MCF 10A (cell line): Measurements from ENCODE around the gene PTPRN2. TPM values are rescaled to one million over a fixed set of nuclear protein-coding genes. Genes with fewer than 3 reads are reported as not detected.

Source experiments
- BruUV-seq: library from RNA; stranded (reverse); fragments of 400-500 nt; replicated peaks from 2 replicates; lab custom pipeline; 2021; lab: Mats Ljungman, UMichigan
- CTCF ChIA-PET: fragments of 300-600 bp; sonication (Branson Sonifier 250); formaldehyde crosslinking; extraction: SDS; loops from one replicate; lab custom pipeline; 2021; ENCODE audit warnings: antibody characterized with exemption, inconsistent platforms; lab: Yijun Ruan, JAX
- POLR2A ChIA-PET: fragments of 300-600, 350-650 bp; sonication (Branson Sonifier 250); formaldehyde crosslinking; extraction: SDS; loops from one replicate; lab custom pipeline; 2020; ENCODE audit warnings: antibody characterized with exemption, inconsistent platforms; lab: Yijun Ruan, JAX
- DNase-seq: peaks from one replicate; pipeline ENCODE4 v3.0.0-alpha.2; 2018; ENCODE audit not compliant: unreplicated experiment
- H3K27ac Mint-ChIP-seq: one replicate; pipeline ENCODE4 v1.8.0; 2022; ENCODE audit warnings: mild to moderate bottlenecking, low read depth, mixed read lengths; ENCODE audit not compliant: unreplicated experiment
- H3K27me3 Mint-ChIP-seq: one replicate; pipeline ENCODE4 v1.8.0; 2022; ENCODE audit warnings: mixed read lengths; ENCODE audit not compliant: insufficient read depth, unreplicated experiment
- H3K36me3 Mint-ChIP-seq: one replicate; pipeline ENCODE4 v1.8.0; 2022; ENCODE audit warnings: mild to moderate bottlenecking, moderate library complexity, mixed read lengths; ENCODE audit not compliant: insufficient read depth, unreplicated experiment
- H3K4me1 Mint-ChIP-seq: one replicate; pipeline ENCODE4 v1.8.0; 2022; ENCODE audit warnings: mixed read lengths; ENCODE audit not compliant: insufficient read depth, unreplicated experiment
- H3K4me3 Mint-ChIP-seq: one replicate; pipeline ENCODE4 v1.8.0; 2022; ENCODE audit warnings: mild to moderate bottlenecking, moderate library complexity, mixed read lengths; ENCODE audit not compliant: unreplicated experiment
- H3K9me3 Mint-ChIP-seq: one replicate; pipeline ENCODE4 v1.8.0; 2022; ENCODE audit warnings: mixed read lengths; ENCODE audit not compliant: unreplicated experiment
- intact Hi-C: fragments of 100-400 bp; cut with micrococcal nuclease; formaldehyde crosslinking; loops from 2 replicates; pipeline ENCODE4 v1.14.1; 2022
- total RNA-seq: library from RNA; stranded (reverse); gene quantifications from 2 replicates; pipeline ENCODE4 v1.2.3, GENCODE V29; 2022
- TF ChIP-seq, protein P1 (sequence below): fragments of 200-600 bp; IDR thresholded peaks from one replicate; pipeline ENCODE4 v1.8.0; 2022; ENCODE audit warnings: antibody characterized with exemption, mild to moderate bottlenecking; ENCODE audit not compliant: unreplicated experiment

Gene PTPRN2
- total RNA-seq, 1 experiment from 2014 or later: 4.5 TPM

DNA sequence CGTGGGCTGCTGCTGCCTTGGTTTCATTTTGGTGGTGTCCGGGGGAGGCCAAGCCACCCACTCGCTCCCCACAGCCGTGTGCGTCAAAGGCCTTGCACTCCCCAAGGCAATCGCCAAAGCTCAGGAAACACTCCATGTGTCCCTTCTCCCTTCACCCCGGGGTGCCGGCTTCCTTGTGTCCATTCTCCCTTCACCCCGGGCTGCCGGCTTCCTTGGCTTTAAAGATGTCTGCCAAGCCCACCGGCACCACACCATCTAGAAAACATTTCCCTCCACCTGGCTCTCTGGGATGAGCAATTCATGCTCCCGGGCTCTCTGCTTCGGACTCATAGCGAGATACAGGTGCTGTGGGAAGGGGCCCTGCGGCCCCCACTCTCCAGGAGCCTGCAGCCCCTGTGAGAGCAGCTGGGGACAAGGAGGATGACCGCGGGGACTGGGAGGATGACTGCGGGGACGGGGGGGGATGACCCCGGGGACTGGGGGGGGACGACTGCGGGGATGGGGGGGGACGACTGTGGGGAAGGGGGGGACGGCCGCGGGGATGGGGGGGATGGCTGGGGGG is 928.7 kb downstream of the PTPRN2 start:
- no peaks in the 10 kb centered on the region for H3K27me3 Mint-ChIP-seq
- no peak overlapping the region for H3K4me3 Mint-ChIP-seq
- intact Hi-C loops: no loop called here
- no peak for DNase-seq
- ChIA-PET POLR2A (interaction anchor here (0.6 kb wide), 1 partner anchor 771 kb away, joined by 3 read pairs; no protein-coding TSS in a partner anchor), CTCF (no interaction called here)
- peaks cover 6% of the 10 kb centered on the region for H3K36me3 Mint-ChIP-seq
- no peaks in the 10 kb centered on the region for H3K9me3 Mint-ChIP-seq
- no peaks in the 10 kb centered on the region for H3K4me1 Mint-ChIP-seq
- BruUV-seq: no TSS peak
- H3K27ac Mint-ChIP-seq: no peak overlapping the region
- TF ChIP-seq, protein P1, sequence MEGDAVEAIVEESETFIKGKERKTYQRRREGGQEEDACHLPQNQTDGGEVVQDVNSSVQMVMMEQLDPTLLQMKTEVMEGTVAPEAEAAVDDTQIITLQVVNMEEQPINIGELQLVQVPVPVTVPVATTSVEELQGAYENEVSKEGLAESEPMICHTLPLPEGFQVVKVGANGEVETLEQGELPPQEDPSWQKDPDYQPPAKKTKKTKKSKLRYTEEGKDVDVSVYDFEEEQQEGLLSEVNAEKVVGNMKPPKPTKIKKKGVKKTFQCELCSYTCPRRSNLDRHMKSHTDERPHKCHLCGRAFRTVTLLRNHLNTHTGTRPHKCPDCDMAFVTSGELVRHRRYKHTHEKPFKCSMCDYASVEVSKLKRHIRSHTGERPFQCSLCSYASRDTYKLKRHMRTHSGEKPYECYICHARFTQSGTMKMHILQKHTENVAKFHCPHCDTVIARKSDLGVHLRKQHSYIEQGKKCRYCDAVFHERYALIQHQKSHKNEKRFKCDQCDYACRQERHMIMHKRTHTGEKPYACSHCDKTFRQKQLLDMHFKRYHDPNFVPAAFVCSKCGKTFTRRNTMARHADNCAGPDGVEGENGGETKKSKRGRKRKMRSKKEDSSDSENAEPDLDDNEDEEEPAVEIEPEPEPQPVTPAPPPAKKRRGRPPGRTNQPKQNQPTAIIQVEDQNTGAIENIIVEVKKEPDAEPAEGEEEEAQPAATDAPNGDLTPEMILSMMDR: no peak

DNA sequence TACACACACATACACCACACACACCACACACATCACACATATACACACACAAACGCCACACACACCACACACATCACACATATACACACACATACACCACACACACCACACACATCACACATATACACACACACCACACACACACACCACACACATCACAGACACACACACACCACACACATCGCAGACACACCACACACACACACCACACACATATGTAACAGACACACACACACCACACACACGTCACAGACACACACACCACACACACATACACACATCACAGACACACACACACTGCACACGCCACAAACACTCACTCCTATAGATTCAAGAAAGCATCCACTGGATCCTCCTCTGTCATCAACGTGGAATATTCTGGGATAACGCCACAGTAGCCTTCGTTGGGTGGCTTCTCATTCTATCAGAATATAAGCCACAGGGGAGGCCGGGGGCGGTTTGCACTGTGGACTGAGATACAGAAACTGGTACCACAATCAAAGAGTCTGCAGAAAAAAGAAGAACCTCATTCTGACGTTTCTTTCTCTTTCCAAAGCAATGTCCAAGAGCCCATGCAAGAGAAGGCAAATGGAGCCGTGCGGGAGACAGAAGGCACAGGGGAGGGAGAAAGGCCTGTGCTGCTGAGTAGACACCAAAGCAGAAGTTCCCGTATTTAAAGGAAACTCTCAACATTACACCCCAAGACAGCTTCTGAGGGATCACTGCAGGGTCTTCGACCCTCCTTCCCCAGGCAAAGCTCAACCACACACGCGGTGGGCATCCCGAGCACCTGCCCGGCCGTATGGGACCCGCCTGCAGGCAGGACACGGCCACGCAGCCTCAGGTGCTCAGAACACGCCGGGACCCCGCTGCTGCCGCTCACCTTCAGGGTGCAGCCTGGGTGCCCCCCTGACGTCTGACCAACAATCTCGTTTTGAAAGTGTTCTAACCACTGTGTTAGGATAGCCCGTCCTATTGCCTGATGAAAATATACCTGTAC is 929.6 kb downstream of the PTPRN2 start:
- DNase-seq: no peak
- no peak overlapping the region for H3K4me3 Mint-ChIP-seq
- ChIA-PET CTCF (no interaction called here), POLR2A (interaction anchor here (0.6 kb wide), 1 partner anchor 772 kb away, joined by 3 read pairs; no protein-coding TSS in a partner anchor)
- H3K27me3 Mint-ChIP-seq: no peaks in the 10 kb centered on the region
- no peaks in the 10 kb centered on the region for H3K9me3 Mint-ChIP-seq
- H3K36me3 Mint-ChIP-seq: peaks cover 6% of the 10 kb centered on the region
- H3K27ac Mint-ChIP-seq: no peak overlapping the region
- no TSS peak for BruUV-seq
- intact Hi-C loops: no loop called here
- no peaks in the 10 kb centered on the region for H3K4me1 Mint-ChIP-seq
- TF ChIP-seq, protein P1: no peak

DNA sequence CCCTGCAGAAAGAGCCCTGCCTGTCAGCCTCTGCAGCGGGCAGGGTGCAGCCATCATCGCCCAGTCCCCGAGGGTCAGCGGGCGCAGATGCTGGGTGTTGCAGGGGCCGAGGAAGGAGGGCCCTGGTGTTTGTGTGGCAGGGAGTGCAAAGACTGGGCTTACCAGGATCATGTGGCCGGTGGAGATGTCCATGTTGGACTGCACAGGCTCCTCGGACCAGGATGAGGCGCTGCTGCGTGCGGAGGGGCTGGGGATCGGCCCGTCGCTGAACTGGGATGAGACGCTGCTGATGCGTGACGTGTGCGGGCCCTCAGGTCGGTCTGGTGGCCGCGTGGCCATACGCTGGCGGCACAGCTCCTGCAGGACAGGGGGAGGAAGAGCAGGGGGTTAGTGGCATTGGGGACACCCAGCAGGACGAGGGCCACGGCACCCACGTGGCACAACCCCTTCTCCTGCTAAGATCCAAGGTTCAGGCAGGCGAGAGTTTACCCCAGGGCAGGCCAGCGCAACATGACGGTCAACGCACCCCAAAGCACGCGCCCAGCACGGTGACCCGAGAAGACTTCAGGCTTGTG is 931.3 kb downstream of the PTPRN2 start:
- ChIA-PET CTCF (interaction anchor here (0.6 kb wide), 1 partner anchor 578 kb away, joined by 3 read pairs; no protein-coding TSS in a partner anchor), POLR2A (no interaction called here)
- BruUV-seq: no TSS peak
- peaks cover 6% of the 10 kb centered on the region for H3K36me3 Mint-ChIP-seq
- no peaks in the 10 kb centered on the region for H3K4me1 Mint-ChIP-seq
- no peak for DNase-seq
- TF ChIP-seq, protein P1: no peak
- H3K9me3 Mint-ChIP-seq: no peaks in the 10 kb centered on the region
- no peaks in the 10 kb centered on the region for H3K27me3 Mint-ChIP-seq
- no peak overlapping the region for H3K27ac Mint-ChIP-seq
- no peak overlapping the region for H3K4me3 Mint-ChIP-seq
- intact Hi-C loops: no loop called here

DNA sequence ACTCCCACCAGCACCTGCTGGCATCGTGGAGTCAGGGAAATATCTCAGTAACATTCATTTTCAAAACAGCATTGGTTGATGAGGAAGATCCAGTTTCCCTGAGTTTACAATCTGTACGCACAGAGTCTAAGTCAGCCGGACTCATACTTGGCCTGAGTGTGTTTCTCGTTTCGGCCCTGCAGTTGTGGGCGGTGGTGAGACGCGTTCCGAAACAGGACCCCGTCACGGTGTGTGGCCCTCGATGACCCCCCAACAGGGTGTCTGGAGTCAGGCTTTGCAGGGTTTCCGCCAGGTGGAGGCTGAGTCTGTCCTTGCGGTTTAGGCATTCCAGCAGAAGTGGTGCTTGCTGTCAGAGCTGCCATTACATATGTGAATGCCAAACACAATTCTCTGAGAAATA is 933.3 kb downstream of the PTPRN2 start:
- DNase-seq: no peak
- H3K27ac Mint-ChIP-seq: no peak overlapping the region
- H3K9me3 Mint-ChIP-seq: no peaks in the 10 kb centered on the region
- H3K4me1 Mint-ChIP-seq: no peaks in the 10 kb centered on the region
- ChIA-PET CTCF (no interaction called here), POLR2A (no interaction called here)
- no peak overlapping the region for H3K4me3 Mint-ChIP-seq
- no TSS peak for BruUV-seq
- peaks cover 5% of the 10 kb centered on the region for H3K36me3 Mint-ChIP-seq
- intact Hi-C loops: no loop called here
- no peaks in the 10 kb centered on the region for H3K27me3 Mint-ChIP-seq
- TF ChIP-seq, protein P1: no peak
